GM12891 (cell line): ENCODE results near the gene GRIA1.

Experiments used
- POLR2A ChIP-seq: IDR thresholded peaks from 2 replicates; pipeline ENCODE4 v1.6.1; 2011; ENCODE audit warnings: low read depth, low read length, control low read depth
- POLR2AphosphoS5 ChIP-seq: IDR thresholded peaks from 2 replicates; pipeline ENCODE4 v1.6.1; 2011; ENCODE audit warnings: low read depth, low read length, control low read depth
- TAF1 ChIP-seq: IDR thresholded peaks from 2 replicates; pipeline ENCODE4 v1.6.1; 2011; ENCODE audit warnings: low read depth, low read length, control low read depth

DNA sequence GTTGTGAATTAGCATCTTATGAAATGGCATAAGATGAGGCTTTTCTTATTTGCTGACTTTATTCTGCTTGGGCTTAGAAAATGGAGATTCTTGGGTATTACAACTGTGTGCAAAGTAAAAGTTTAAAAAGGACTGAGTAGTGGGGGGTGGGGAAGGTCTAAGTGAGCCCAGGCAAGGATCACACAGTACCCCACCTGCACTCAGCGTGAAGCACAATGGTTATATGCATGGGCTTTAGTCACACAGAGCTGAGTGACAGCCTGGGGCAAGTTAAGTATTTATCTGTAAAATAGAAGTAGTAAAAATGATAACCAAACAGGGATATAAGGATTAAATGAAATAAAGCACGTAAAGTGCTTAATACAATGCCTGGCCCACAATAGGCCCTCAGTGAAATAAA, 300.9 kb downstream of the GRIA1 start:
- no peak for TF ChIP-seq TAF1
- TF ChIP-seq POLR2A = no peak
- no peak for TF ChIP-seq POLR2AphosphoS5
